Measurements from ENCODE around the gene TRMT10B.

The TRMT10B gene

GRCh38 chr9:37827483-37828165, 74.0 kb downstream of the TRMT10B start:
- H3K9me3 ChIP-seq (replicated peaks in 1 of 11): no peaks in the 10 kb centered on the region
- H3K27ac ChIP-seq: no peak overlapping the region
- H3K36me3 ChIP-seq: peaks cover 76 to 98% (median 86%) of the 10 kb centered on the region in 11 experiments
- no peak for TF ChIP-seq Cebpa-rat (IDR thresholded peaks at IDR 0.05)
- no peak overlapping the region for H3K4me3 ChIP-seq
- H3K4me2 ChIP-seq: no peak overlapping the region
- no peak overlapping the region for H3K9ac ChIP-seq
- H4K20me1 ChIP-seq: peaks cover 0 to 21% (median 6%) of the 10 kb centered on the region in 11 experiments; a peak in 10 of 22 replicates
- no peaks in the 10 kb centered on the region for H3K27me3 ChIP-seq
- H3K4me1 ChIP-seq: no peaks in the 10 kb centered on the region

All from BLaER1 treated with 17β-estradiol and CSF1 and Interleukin-3, amounts not matched to agents 10 nM and 100 nM (cell line).